GM18868 (cell line): ENCODE measurements around the gene HRG.
A peak's percentile ranks its signal among the peaks of the same experiment; 100 is the strongest.
"Not testable (repeated sequence)": the region's sequence is repeated elsewhere in the genome, so short reads cannot be mapped to it uniquely, and the experiment has no call there.

Experiments
- ATAC-seq: cut with Tn5 transposase; IDR thresholded peaks from one replicate; pipeline ENCODE4 v1.9.1; 2021; ENCODE audit warnings: mild to moderate bottlenecking, moderate library complexity; ENCODE audit not compliant: unreplicated experiment

Gene HRG

GRCh38 chr3:186679151-186679550, 13.3 kb downstream of the HRG start:
- no peak for ATAC-seq

DNA sequence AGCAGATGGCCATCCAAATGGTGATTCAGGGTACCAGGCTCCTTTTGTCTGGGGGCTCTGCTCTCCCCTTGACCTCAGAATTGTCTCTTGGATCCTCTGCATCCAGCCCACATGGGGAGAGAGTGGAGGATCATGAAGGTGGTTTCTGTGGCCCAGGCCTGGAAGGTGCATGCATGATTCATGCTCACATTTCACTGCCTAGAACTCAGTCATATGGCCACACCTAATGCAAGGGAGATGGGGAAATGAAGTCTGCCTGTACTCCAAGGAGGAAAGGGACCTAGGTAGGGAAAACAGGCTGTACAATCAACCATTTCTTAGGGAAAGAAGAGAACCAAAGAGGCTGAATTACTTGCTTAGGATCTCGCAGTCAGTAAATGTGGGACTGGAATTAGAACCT, 15.1 kb downstream of the HRG start:
- no peak for ATAC-seq

DNA sequence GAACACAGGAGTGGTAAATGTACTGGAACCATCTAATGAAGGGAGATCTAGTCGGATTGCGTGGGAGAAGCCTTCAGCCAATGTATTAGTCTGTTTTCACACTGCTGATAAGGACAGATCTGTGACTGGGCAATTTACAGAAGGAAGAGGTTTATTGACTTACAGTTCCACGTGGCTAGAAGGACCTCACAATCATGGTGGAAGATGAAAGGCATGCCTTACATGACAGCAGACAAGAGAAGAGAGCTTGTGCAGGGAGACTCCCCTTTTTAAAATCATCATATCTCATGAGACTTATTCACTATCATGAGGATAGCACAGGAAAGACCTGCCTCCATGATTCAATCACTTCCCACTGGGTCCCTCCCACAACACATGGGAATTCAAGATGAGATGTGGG, 17.0 kb downstream of the HRG start:
- no peak for ATAC-seq

- no peak for ATAC-seq
Measured at GRCh38 chr3:186683979-186684378, 18.2 kb downstream of the HRG start.

DNA sequence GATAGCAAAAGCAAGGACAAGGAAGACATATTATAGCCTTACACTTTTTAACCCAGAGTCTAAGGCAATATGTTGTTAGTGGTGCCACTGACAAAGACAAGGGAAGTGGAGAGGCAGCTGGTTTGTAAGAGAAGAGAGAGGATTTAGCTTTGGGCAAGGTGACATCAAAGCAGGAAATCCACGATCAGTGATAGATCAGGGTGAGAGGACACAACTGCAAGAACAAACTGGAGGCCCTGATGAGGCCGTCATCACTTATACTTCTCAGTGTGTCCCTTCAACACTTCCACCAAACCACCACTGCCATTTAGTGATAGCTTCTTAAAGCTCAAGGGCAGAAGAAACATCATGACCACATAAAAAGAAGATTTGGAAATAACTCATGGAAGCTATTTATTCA, 20.7 kb downstream of the HRG start:
- not testable (repeated sequence) for ATAC-seq

DNA sequence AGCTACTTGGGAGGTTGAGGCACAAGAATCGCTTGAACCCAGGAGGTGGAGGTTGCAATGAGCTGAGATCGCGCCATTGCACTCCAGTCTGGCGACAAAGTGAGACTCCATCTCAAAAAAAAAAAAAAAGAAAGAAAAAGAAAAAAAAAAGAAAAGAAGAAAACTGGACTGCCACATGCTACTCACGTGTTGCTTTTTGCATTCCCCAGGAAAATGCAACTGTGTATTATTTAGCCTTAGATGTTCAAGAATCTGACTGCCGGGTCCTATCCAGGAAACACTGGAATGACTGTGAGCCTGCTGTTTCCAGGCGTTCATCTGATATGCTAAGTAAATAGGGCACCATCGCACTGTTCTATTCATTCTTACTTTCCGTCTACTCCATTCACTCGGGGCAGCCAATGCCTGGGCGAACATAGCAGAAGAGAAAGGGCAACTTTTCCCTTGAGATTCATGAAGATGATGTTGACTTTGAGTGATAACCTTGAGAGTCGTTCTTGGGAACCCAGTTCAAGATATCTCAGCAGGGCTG, 21.4 kb downstream of the HRG start:
- ATAC-seq: no peak

GRCh38 chr3:186690304-186690703, 24.5 kb downstream of the HRG start:
- ATAC-seq: not testable (repeated sequence)

GRCh38 chr3:186691676-186692075, 25.9 kb downstream of the HRG start:
- no peak for ATAC-seq

DNA sequence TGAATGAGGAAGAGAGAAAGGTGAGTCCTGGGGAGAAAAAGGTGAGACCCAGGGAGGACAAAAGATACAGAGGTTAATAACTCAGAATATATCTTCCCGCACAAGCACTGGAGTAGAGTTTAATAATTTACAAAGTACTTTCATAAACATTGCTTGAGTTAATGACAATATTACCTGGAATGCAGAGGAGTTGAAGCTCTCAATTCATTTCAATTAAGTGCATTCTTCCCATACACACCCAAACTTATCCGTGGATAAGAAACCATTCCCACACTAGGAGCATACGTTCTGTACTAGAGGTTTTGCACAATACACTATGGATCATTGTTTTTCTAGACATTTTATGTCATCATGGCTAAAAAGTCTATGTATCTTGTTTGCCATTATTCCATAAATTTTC, 28.0 kb downstream of the HRG start:
- ATAC-seq: no peak

DNA sequence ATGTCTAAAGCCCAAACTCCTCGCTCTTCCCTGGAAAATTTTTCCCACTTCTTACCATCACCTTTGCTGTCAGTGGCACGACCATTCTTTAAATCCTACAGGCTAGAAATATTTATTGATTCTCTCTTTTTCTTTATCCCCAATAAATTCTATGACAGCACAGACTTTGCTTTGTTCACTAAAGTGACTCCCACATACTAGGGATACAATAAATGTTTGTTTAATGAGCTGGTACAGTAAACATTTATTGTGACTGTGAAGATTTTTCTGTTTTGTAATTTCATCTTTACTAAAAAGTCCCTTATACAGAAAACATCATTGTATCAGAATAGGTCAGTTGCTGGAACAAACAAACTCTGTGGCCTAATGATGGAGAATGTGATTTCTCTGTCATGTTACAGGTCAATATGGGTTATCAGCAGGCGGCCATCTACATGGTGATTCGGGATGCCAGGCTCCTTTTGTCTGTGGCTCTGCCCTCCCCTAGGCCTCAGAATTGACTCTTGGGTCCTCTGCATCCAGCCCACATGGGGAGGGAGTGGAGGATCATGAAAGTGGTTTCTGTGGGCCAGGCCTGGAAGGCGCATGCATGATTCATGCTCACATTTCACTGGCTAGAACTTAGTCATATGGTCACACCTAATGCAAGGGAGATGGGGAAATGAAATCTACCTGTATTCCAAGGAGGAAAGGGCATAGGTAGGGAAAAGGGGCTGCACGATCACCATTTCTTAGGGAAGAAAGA, 28.6 kb downstream of the HRG start:
- ATAC-seq: no peak

- no peak for ATAC-seq
Measured at GRCh38 chr3:186696522-186696921, 30.7 kb downstream of the HRG start.

DNA sequence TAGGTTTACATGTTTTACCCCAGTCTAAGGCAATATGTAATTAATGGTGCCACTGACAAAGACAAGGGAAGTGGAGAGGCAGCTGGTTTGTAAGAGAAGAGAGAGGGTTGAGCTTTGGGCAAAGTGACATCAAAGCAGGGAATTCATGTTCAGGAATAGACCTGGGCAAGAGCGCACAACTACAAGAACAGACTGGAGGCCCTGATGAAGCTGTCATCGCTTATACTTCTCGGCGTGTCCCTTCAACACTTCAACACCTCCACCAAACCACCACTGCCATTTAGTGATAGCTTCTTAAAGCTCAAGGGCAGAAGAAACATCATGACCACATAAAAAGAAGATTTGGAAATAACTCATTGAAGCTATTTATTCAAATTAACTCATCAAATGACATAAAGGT, 31.7 kb downstream of the HRG start:
- no peak for ATAC-seq

- no peak for ATAC-seq
Measured at GRCh38 chr3:186700267-186700666, 34.5 kb downstream of the HRG start.

DNA sequence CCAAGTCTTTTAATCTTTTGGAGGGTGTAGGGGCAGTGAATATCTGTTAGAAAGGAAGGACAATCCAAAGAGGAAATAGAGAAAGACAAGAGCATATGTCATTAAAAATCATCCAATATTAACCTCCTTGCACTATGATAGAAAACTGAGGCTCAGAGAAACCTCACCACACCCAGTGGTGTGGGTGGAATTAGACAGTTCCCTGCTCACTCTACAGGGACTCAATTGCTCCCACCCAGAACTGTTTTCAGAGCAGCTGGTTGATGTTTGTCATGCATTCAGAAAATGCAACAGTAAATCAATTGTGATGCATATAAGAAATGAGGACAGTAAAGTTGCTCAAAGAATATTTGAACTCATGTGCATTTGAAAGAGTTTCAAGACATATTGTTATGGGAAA, 36.6 kb downstream of the HRG start:
- ATAC-seq: not testable (repeated sequence)

GRCh38 chr3:186705882-186706780, 40.3 kb downstream of the HRG start:
- peak; percentile 95 for ATAC-seq

DNA sequence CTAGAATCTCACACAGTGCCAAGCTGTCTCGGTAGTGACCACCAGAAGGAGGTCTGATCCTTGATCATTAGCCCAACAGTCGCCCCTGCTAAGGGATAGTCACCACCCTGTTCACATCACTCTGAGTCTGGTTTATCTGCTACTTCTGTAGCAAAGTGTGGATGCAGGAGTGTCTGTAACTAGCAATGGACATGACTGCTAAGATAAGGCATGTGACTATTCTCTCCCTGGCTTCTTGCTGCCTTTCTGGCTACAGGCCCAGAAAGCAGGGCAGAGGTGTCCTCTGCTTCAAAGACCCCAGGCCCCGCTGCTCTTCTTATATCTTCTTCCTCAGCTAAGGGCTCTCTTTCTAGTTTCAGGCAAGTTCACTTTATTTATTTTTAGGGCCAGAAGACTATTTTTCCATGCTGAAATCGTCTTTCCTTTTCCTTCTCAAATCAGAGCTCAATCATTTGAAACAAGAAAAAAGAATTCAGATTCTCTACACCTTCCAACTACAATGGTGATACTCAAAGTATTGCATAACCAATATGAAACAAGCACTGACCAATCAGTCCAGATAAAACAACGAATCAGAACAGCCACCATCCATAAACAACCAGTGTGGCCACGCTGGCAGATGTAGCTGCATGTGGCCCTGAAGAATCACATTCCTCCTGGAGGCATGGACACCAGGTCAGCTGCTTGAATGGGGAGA, 43.3 kb downstream of the HRG start:
- no peak for ATAC-seq

GRCh38 chr3:186710694-186711093, 44.9 kb downstream of the HRG start:
- not testable (repeated sequence) for ATAC-seq

GRCh38 chr3:186713499-186713898, 47.7 kb downstream of the HRG start:
- ATAC-seq: no peak

- no peak for ATAC-seq
Measured at GRCh38 chr3:186717039-186717457, 51.2 kb downstream of the HRG start, which contains the start of gene KNG1. TSS of gene KNG1 (plus strand) at chr3:186717359. CDS start at chr3:186717543, 184 bp downstream.

GRCh38 chr3:186719945-186720739, 54.3 kb downstream of the HRG start:
- ATAC-seq: no peak
